T-helper 17 cell (primary cell): ENCODE data around the gene RAD18. TPM values are rescaled to one million over a fixed set of nuclear protein-coding genes. Genes with fewer than 3 reads are reported as not detected.

Source experiments
- ATAC-seq: fragments of 150-1000 bp; cut with Tn5 transposase; 2 replicates; pipeline ENCODE4 v1.10.0; 2021; ENCODE audit warnings: mild to moderate bottlenecking, moderate library complexity
- DNase-seq, 3 donors: peaks; one replicate each; pipeline versions ENCODE4 v3.0.0 to v3.0.0-alpha.2; 2020 to 2021
- H3K9me3 ChIP-seq: one replicate; pipeline ENCODE4 v1.7.0; 2013; ENCODE audit warnings: low read length, mild to moderate bottlenecking; ENCODE audit not compliant: control insufficient read depth, poor library complexity, severe bottlenecking
- H3K27ac Mint-ChIP-seq: one replicate; pipeline ENCODE4 v1.8.0; 2022; ENCODE audit warnings: mild to moderate bottlenecking, moderate library complexity, mixed read lengths
- H3K27me3 Mint-ChIP-seq: one replicate; pipeline ENCODE4 v1.8.0; 2022; ENCODE audit warnings: mixed read lengths
- H3K36me3 Mint-ChIP-seq: one replicate; pipeline ENCODE4 v1.8.0; 2022; ENCODE audit warnings: low read depth, mixed read lengths
- H3K4me1 Mint-ChIP-seq: one replicate; pipeline ENCODE4 v1.8.0; 2022; ENCODE audit warnings: mild to moderate bottlenecking, mixed read lengths
- H3K4me3 Mint-ChIP-seq: one replicate; pipeline ENCODE4 v1.8.0; 2022; ENCODE audit warnings: mild to moderate bottlenecking, moderate library complexity, mixed read lengths
- total RNA-seq, 4 donors: library from RNA in 2 of 4; stranded (reverse) in 2 of 4; gene quantifications; one replicate each; pipeline ENCODE4 v1.2.3 and lab custom pipeline; 2022 to 2026

Gene RAD18
- total RNA-seq, 2 donors from 2014 or later, result 13.8 to 23.0 TPM

DNA sequence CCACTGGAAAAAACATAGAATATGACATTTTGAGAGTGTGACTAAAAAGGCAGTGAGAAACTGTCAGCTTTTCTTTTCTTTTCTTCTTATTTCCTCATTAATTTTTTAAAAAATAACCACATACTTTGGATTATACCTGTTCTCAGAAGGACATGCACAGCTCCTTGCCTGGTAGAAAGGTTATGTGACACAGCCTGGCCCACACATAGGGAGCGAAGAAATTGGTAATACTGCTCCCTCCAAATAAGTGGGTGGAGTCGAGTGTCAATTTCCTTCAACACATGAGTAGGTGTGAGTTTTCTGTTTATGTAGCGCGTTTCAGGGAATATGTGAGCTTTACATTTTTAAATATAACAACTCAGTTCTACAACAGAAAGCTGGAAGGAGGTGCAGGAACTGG, 28.9 kb upstream of the RAD18 start:
- H3K27me3 Mint-ChIP-seq, result peaks cover 8% of the 10 kb centered on the region
- H3K4me1 Mint-ChIP-seq, result peaks cover 5% of the 10 kb centered on the region
- ATAC-seq, result no peak
- no peaks in the 10 kb centered on the region for H3K9me3 ChIP-seq
- no peak overlapping the region for H3K4me3 Mint-ChIP-seq
- H3K27ac Mint-ChIP-seq, result no peak overlapping the region
- peaks cover 2% of the 10 kb centered on the region for H3K36me3 Mint-ChIP-seq
- no peak for DNase-seq

DNA sequence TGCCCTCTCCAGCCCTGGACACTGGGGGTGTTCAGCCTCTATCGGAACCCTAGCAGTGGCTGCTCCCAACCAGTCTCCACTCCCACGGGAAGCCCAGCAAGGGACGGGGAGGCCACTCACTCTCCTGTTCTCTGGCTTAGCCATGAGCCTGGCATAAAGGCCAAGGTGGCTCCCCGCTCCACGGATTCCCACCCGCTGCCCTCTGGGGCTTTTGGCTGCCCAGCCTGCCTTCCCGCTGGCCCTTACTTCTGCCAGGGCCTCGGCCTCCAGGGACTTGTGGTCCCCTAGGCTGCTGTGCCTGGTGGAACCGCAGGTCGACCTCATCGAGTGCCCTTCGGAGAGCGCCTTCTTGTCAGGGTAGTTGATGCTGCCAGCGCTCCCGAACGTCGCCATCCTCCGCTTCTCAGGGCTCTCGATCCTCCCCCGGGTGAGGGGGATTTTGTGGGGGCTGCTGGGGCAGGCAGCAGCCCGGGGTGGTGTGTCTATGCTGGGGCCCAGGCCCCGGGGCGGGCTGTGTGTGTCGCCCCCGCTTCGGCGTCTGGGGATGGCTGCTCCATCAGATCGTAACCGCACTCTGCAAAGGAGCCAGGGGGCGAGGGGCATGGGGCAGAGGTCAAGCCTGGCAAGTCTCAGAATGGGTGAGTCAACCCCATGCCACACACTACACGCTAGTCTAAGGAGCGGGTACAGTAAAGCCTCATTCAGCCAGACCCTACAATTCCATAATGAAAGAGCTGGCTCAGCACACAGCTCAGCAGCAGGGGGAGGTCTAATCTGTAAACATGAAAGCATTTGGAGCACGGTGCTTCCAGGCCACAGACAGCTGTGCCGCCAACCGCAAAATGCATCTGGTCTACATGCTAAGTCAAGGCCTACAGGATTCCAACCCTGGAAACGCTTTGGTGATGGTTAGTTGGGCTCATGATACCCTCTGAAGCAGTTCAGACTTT, 27.3 kb upstream of the RAD18 start:
- no peaks in the 10 kb centered on the region for H3K9me3 ChIP-seq
- peaks cover 2% of the 10 kb centered on the region for H3K4me1 Mint-ChIP-seq
- H3K27ac Mint-ChIP-seq, result no peak overlapping the region
- no peak for DNase-seq
- no peaks in the 10 kb centered on the region for H3K36me3 Mint-ChIP-seq
- no peak overlapping the region for H3K4me3 Mint-ChIP-seq
- no peaks in the 10 kb centered on the region for H3K27me3 Mint-ChIP-seq
- ATAC-seq, result no peak

DNA sequence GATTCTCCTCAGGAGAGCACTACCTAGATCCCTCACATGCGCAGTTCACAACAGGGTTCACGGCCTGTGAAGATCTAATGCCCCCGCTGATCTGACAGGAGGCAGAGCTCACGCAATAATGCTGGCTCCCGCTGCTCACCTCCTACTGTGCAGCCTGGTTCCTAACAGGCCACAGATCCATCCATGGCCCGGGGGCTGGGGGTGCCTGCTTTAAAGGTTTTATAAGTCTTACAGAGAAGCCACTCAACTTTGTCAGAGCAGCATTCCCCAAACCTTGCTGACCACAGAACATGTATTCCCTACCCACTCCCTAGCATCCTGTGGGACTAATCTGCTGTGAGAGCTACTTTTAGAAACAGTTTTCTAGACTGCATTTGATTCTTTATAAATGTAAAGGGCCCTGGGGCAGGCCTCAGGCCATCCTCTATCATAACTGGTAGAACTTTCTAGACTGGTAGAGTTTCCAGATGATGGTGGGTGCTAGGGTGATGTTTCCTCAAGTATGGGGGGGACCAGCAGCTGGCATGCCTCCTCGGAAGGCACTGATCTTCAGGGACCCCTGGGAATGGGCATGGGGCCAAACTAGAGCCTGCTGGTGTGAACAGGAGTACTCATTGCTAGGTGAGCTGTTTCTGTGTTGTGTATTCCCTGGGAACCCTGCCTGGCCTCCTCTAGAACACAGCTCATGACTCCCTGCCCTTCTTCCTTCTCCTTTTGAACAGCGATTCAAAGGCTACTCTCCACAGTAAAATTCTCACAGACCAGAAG, 25.7 kb upstream of the RAD18 start:
- H3K4me3 Mint-ChIP-seq, result no peak overlapping the region
- H3K4me1 Mint-ChIP-seq, result peaks cover 2% of the 10 kb centered on the region
- no peak for ATAC-seq
- H3K27me3 Mint-ChIP-seq, result no peaks in the 10 kb centered on the region
- DNase-seq, result no peak
- no peaks in the 10 kb centered on the region for H3K9me3 ChIP-seq
- no peak overlapping the region for H3K27ac Mint-ChIP-seq
- no peaks in the 10 kb centered on the region for H3K36me3 Mint-ChIP-seq

DNA sequence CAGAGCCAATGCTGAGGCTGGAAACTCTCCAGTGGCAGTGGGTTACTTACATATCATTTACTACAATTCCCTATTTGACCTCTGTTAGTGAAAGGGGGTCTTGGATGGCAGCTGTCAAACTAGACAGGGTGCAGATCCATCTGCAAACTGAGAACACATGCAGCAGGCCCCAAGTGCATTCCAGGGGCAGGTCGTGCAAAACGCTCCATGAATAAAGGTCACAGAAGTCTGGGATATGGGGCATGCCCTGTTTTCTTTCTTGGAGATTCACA, 25.0 kb upstream of the RAD18 start:
- no peaks in the 10 kb centered on the region for H3K9me3 ChIP-seq
- DNase-seq, result no peak
- Mint-ChIP-seq H3K4me3 (no peak overlapping the region), H3K4me1 (peaks cover 2% of the 10 kb centered on the region), H3K27me3 (peaks cover 5% of the 10 kb centered on the region), H3K27ac (peak overlapping the region; percentile 3), H3K36me3 (no peaks in the 10 kb centered on the region)
- ATAC-seq, result no peak

DNA sequence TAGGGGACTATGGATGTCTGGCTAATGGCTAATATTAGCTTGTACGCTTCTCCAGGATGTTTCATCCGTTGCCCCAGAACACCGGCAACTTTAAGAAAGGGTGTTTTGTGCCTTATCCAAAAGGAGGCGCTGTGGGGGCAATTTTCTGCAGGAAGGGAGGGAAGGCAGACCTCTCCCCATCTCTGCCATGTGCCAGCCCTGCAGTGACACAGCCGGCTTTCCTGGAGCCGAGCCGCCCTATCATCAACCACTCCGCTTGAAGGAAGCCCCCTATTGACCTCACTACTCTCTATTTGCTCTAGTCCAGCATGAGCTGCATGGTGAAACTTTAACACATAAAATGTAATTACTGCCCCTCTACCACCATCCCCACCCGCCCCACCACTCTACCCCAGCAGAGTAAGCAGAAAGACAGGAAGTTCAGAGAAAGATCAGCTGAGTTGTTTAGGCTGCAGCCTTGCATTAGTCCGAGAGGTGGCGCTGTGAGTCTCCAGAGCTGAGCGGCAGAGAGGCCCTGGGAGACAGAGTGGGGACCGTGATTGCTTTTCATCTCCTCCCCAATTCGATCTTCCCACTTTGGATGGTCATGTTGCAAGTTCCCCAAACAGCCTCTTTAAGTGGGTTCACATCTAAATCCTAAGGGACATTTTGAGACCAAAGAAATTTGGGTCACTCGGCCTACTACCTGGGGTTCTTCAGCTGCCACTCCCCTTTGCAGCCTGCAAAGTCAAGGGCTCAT, 24.5 kb upstream of the RAD18 start:
- no peaks in the 10 kb centered on the region for H3K9me3 ChIP-seq
- peak in 2 of 3 donors; percentile 40 to 44 for DNase-seq
- H3K4me3 Mint-ChIP-seq, result peak overlapping the region; percentile 43
- peak overlapping the region; percentile 3 for H3K27ac Mint-ChIP-seq
- peaks cover 2% of the 10 kb centered on the region for H3K4me1 Mint-ChIP-seq
- ATAC-seq, result peak; percentile 91
- H3K27me3 Mint-ChIP-seq, result peaks cover 5% of the 10 kb centered on the region
- no peaks in the 10 kb centered on the region for H3K36me3 Mint-ChIP-seq

DNA sequence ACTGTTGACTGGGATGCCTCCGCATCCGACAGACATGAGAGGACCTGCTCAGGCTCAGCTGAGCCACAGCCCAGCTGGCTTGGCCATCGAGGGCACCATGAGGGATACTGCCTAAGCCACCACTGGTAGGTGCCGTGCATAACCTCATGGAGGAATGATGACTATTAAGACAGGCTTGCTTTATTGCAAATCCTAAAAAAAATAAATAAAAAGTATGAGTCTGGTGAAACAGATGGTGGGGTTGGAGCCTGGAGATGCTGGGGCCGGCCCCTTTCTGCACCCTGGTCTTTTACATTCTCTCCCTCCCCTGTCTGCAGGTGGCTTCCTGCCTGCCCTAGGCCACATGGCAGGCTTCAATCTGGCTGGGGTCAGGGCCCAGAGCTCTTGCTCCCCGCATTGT, 24.0 kb upstream of the RAD18 start:
- no peak for DNase-seq
- Mint-ChIP-seq H3K36me3 (no peaks in the 10 kb centered on the region), H3K4me1 (peaks cover 2% of the 10 kb centered on the region), H3K27ac (no peak overlapping the region), H3K4me3 (peak overlapping the region; percentile 43), H3K27me3 (peaks cover 7% of the 10 kb centered on the region)
- no peaks in the 10 kb centered on the region for H3K9me3 ChIP-seq
- ATAC-seq, result no peak

DNA sequence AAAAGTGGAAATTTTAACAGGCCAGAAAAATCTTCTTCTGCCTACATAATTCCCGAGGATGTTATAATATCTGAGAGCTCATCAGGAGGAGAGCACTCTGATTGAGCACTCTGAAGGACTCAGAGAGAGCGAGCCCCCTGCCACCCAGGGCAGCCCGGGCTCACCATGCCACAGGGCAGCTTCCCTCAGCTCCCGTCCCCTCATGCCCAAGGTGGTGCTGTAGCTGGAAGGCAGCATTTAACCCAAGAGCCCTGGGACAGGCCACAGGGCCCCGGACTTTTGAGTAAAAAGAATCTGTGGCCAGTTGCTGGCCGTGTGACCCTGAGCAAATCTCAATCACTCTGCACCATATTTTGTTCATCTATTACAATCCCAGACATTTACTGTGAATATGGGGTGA, 23.5 kb upstream of the RAD18 start:
- no peak for ATAC-seq
- peaks cover 2% of the 10 kb centered on the region for H3K4me1 Mint-ChIP-seq
- no peak for DNase-seq
- peaks cover 12% of the 10 kb centered on the region for H3K27me3 Mint-ChIP-seq
- H3K27ac Mint-ChIP-seq, result no peak overlapping the region
- no peak overlapping the region for H3K4me3 Mint-ChIP-seq
- no peaks in the 10 kb centered on the region for H3K9me3 ChIP-seq
- H3K36me3 Mint-ChIP-seq, result no peaks in the 10 kb centered on the region

DNA sequence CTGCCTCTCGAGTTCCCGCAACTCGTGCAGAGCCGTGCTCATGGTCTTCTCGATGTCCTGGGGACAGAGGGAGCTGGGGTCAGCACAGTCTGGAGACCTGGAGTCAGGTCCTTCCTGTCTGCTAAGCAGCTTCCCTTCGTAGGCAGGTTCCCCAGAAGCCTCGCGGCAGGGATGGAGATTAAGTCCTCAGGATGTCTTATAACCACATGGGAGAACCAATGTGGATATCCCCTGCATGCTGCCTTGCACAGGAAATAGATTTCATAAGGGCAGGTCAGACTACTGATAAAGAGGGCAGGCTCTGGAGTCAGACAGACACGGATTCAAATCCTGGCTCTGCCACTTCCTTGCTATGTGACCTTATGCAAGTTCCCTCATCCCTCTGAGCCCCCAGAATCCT, 22.6 kb upstream of the RAD18 start:
- Mint-ChIP-seq H3K36me3 (no peaks in the 10 kb centered on the region), H3K27ac (no peak overlapping the region), H3K4me3 (no peak overlapping the region), H3K4me1 (peaks cover 2% of the 10 kb centered on the region), H3K27me3 (peaks cover 21% of the 10 kb centered on the region)
- no peak for DNase-seq
- H3K9me3 ChIP-seq, result no peaks in the 10 kb centered on the region
- ATAC-seq, result no peak

DNA sequence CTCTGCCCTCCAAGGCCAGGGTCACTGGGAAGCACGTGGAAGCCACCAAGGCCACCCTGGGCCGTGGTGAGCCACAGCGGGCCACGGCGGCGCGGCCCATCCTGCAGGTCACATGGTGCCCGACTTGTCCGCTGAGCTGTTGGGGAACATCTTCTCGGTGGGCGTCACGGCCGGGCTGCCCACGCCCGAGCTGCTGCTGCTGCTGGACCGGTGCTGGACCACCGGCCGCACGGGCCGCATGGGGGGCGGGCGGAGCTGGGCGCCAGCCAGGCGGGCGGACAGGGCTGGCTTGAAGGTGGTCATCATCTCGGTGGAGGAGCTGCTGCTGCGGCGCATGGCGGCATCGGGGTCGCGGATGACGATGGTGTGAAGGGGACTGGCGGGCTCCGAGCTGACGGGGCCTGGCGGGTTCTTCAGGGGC, 22.1 kb upstream of the RAD18 start:
- no peaks in the 10 kb centered on the region for H3K36me3 Mint-ChIP-seq
- ATAC-seq, result no peak
- peaks cover 25% of the 10 kb centered on the region for H3K27me3 Mint-ChIP-seq
- no peaks in the 10 kb centered on the region for H3K9me3 ChIP-seq
- H3K4me1 Mint-ChIP-seq, result peaks cover 2% of the 10 kb centered on the region
- DNase-seq, result no peak
- no peak overlapping the region for H3K27ac Mint-ChIP-seq
- H3K4me3 Mint-ChIP-seq, result no peak overlapping the region

DNA sequence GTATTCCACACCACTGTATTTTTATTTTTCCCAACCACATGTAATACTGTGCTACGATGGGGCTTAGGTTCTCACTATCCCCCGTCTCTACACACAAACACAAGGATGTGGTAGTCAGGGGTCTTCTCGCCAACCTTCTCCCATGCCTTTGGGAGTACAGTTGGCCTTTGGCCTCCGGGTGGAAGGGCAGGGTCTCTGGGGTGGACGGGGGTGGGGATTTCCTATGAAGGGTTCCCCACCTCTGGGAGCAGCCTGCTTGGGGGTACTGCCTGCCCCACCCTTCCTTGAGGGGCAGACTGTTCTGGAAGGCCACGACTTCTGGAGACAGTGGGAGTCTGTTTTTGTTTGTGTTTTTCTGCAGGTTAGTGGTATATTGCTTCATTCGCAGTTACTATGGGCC, 21.3 kb upstream of the RAD18 start:
- Mint-ChIP-seq H3K36me3 (no peaks in the 10 kb centered on the region), H3K27ac (no peak overlapping the region), H3K27me3 (peaks cover 28% of the 10 kb centered on the region), H3K4me3 (no peak overlapping the region), H3K4me1 (peaks cover 2% of the 10 kb centered on the region)
- ATAC-seq, result no peak
- H3K9me3 ChIP-seq, result no peaks in the 10 kb centered on the region
- no peak for DNase-seq

DNA sequence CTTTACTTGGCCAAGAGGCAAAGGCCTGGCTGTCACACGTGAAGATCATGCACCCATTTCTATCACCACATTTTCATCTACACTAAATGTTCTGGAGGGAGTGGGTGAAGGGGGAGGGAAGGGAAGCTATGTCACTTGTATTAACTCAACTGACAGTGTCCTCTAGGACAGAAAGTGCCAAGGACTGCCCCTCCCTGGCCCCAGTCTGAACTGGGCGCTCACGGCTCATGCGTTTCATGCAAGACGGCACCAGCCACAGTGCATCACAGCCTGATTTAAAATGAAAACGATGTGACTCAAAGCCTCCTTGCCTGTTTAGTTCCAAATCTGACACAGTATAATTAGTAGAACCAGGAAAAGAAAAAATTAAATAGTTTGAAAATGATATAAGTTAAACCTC, 20.8 kb upstream of the RAD18 start:
- H3K27ac Mint-ChIP-seq, result no peak overlapping the region
- no peak overlapping the region for H3K4me3 Mint-ChIP-seq
- DNase-seq (no peak), ATAC-seq (no peak)
- no peaks in the 10 kb centered on the region for H3K36me3 Mint-ChIP-seq
- H3K9me3 ChIP-seq, result no peaks in the 10 kb centered on the region
- peaks cover 28% of the 10 kb centered on the region for H3K27me3 Mint-ChIP-seq
- H3K4me1 Mint-ChIP-seq, result peaks cover 2% of the 10 kb centered on the region

DNA sequence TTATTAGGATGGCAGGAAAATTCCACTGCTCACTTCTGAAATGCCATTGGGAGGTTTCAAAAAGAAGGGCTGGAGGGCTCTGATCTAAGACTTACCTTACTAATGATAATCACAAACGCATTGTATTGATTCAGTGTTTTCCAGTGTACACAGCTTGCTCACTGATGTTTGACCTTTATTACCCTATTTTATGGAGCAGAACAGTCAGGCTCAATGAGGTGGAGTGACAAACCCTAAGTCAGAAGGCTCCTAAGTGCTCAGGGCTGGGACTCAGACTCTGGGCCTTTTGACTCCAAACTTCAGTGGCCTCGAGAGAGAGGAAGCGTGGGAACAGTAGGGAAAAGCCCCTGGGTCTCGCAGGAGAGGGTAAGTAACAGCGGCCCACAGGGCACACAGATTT, 20.3 kb upstream of the RAD18 start:
- Mint-ChIP-seq H3K27me3 (peaks cover 28% of the 10 kb centered on the region), H3K4me3 (no peak overlapping the region), H3K36me3 (no peaks in the 10 kb centered on the region), H3K4me1 (peaks cover 2% of the 10 kb centered on the region), H3K27ac (no peak overlapping the region)
- ATAC-seq, result no peak
- H3K9me3 ChIP-seq, result no peaks in the 10 kb centered on the region
- no peak for DNase-seq

DNA sequence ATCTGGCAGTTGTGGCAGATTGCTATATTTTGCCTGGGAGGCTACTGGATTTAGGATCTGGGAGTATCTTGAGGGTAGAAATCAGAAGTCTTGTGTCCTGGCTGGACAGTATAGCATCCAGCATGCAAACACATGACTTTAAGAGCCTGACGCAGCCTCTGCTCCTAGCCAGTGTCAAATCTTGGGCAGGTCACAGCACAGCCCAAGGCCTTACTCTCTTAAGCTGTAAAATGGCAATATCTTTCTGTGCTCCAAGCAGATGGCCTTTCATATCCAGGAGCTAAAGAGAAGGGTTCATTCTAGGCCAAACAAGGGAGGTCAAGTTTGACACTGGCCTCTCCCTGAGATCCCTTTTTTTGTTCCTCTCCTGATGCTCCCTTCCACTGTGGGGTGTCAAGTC, 19.8 kb upstream of the RAD18 start:
- no peak overlapping the region for H3K4me3 Mint-ChIP-seq
- ATAC-seq (no peak), DNase-seq (no peak)
- H3K27me3 Mint-ChIP-seq, result peaks cover 33% of the 10 kb centered on the region
- no peaks in the 10 kb centered on the region for H3K36me3 Mint-ChIP-seq
- no peaks in the 10 kb centered on the region for H3K4me1 Mint-ChIP-seq
- no peaks in the 10 kb centered on the region for H3K9me3 ChIP-seq
- H3K27ac Mint-ChIP-seq, result no peak overlapping the region
